AG08395 (cell line): ENCODE measurements around the gene TCF7L2.
A peak's percentile ranks its signal among the peaks of the same experiment; 100 is the strongest.

Experiments
- DNase-seq: peaks from one replicate; pipeline ENCODE4 v3.0.0; 2012; ENCODE audit warnings: mixed read lengths, low spot score

Gene TCF7L2

DNA sequence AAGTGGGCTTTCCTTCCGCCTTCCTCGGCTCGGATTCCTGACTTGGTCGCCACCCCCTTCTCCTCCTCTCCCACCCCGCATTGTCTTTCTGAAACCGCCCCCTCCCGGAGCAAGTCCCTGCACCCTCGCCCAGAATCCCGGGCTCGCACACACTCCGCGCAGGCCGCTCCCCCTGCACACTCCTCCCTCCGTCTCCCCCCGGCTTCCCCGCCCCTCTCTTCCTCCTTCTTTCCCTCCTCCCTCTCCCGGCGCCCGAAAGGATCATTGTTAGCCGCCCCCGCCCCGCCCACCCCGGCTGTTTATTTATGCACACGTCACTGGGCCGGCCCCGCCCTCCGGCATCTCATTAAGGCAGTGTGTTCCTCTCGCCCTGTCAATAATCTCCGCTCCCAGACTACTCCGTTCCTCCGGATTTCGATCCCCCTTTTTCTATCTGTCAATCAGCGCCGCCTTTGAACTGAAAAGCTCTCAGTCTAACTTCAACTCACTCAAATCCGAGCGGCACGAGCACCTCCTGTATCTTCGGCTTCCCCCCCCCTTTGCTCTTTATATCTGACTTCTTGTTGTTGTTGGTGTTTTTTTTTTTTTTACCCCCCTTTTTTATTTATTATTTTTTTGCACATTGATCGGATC is at the start of gene TCF7L2:
TSS of gene TCF7L2 (plus strand) at position 373 of the 633 bp plus-strand sequence. CDS start 510 bp downstream, outside the sequence.
- DNase-seq = peak; percentile 89

DNA sequence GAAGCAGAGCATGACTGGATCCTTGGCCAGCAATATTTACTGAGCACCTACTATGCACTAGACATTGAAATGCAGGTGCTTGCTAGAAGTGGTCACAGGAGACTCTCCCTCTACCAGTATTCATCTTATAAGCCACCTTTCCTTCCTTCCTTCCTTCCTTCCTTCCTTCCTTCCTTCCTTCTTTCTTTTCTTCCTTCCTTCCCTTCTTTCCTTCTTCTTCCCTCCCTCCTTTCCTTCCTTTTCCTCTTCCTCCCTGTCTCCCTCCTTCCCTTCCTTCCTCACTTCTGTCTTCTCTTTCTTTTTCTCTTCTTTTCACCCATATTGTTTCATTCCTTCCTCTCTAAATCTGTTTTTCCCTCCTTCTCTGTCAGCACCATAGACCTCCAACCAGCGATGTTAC is 47.3 kb upstream of the TCF7L2 start:
- DNase-seq = no peak

DNA sequence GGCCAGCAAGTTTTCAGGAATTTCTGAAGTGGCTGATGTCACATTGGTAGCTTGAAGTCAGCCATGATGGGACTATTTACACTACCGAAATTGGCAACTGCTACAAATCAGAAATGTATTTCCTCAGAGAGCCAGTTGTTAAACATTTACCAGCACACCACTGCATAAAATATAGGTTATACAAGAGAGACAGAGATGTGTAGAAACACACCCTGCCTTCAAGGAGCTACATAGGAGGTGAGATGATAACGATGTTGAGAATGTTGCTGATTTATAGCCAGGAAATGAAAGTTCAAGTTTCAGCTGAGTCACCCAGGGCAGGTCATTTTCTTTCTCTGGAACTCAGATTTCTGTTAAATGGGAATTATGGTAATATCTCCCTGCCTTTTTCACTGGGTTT is 46.0 kb upstream of the TCF7L2 start:
- no peak for DNase-seq

DNA sequence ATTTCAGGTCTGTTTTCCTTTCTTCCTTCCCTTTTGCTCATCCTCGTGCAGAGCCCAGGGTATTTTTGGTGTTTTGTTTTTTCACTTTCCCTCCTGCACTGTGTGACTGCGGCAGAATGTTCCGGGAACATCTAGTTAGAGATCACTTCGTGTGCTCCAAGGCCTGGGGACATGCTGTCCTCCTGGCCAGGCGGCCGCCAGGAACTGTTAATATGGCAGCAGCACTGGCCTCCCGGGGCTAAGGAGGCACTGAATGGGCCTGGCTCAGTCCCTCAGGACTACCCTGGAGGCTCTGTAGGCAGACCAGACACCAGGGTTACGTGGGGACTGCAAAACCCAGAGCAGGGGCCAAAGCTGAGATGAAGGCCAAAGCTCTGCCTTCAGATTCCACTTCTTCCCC is 43.1 kb upstream of the TCF7L2 start:
- DNase-seq = no peak

DNA sequence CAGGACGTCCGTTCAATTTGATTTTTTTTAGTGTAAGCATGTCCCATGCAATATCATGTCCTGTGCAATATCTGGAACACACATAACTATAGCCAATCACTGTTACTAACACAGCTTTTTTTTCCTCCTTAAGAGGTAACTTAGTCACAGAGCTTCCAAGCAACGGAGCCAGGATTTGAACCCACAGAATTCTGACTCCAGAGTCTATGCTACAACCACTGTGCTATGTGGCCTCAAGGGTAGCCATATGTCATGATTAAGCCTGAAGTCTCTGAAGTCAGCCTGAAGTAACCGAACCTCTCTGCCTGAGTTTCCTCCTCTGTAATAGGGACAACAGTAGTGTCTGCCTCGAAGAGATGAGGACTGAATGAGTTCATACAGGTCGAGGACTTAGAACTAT is 42.2 kb upstream of the TCF7L2 start:
- no peak for DNase-seq

DNA sequence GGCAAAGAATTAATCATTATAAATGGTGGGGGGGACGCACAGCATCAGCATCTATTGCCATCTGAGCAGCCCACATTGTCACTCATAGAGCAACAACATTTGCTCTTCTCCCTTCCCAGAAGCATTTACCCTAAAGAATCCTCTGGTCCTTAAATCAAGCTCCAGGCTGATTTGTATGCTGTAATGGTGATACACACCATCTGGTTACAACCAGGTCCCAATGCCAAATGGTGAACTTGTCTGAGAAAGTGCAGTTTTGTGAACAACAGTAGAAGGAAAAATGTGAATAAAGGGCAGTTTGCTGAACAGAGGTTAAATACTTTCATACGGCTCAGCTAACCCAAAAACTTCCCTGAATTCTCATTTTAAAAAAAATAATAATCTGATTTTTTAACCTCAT is 38.8 kb upstream of the TCF7L2 start:
- no peak for DNase-seq

DNA sequence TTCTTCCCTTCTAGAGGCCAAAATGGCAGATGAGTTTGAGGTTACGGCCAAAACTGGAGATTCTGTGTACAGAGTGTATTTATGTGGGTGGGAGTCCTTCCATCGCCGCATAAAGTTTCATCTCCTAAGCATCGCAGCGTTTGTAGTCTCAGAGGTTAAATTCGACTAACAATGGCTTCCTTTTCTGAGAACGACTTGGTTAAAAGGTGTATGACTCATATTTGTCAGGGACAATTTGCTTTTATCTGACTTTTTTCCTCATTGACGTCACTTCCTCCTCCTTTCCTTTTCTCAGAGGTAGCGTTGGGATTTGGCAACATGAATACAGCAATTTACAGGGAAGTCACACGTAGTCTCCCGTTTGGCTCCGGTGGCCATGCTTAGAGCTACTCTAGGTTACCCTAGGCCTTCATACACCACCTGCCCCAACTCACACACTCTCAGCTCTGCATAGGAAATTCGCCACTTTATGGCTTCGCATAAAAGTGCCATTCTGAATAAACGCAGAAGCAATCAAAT is 37.6 kb upstream of the TCF7L2 start:
- no peak for DNase-seq

DNA sequence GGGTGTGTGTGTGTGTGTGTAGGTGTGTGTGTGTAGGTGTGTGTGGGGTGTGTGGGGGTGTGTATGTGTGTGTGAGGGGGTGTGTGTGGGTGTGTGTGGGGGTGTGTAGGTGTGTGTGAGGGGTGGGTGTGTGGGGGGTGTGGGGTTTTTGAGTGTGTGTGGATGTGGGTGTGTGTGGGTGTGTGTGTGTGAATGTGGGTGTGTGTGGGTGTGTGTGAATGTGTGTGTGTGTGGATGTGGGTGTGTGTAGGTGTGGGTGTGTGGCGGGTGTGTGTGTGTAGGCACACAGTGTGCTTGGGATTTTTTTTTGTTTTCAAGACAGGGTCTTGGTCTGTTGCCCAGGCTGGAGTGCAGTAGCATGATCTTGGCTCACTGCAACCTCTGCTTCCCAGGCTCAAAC is 36.8 kb upstream of the TCF7L2 start:
- no peak for DNase-seq

DNA sequence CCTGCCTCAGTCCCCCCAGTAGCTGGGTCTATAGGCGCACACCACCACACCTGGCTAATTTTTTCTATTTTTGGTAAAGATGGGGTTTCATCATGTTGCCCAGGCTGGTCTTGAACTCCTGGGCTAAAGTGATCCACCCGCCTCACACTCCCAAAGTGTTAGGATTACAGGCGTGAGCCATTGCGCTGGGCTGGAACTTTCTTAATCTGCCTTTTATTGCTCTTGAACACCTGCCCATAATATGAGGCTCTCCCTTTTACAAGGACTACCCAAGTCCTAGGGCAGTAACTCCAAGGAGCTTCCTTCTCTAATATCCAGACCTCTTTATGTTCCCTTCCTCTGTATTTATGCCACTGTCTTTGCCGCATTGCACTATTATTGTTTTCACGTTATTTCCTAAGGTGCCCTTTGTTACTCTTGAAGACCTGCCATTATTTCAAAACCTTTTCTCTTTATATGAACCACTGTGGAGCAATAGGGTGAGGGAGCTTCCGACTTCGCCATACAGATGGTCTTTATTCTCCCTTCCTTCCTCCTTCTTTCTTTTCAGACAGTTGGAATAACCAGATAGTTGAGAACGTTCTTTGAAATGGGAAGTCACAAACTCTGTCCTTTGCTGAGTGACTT is 36.3 kb upstream of the TCF7L2 start:
- no peak for DNase-seq

DNA sequence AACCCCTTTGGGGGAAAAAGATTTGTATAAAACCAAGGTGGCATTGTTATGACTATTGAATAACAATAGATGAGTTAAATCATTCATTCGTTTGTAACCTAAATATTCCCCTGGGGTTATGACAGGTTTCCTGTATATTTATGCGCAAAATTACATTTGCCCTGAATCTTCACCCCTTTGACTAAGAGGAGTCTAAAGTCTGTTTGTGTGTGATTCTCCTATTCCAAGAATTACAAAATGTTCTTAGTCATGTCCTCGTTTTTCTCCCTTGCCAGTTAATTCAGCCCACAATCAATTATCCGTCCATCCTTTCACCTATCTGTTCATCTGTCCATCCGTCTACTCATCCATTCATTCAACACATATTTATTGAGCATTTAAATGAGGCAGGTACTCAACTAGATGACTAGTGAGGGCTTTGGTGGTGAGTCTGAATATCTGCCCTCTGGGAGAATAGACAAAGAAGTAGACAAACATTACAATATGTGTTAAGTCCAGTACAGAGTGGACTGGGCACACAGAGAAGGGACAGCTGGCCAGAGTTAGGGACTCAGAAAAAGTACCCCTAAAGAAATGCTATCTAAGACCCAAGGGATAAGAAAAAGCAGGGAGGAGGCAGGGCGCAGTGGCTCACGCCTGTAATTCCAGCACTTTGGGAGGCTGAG is 35.6 kb upstream of the TCF7L2 start:
- DNase-seq = no peak

DNA sequence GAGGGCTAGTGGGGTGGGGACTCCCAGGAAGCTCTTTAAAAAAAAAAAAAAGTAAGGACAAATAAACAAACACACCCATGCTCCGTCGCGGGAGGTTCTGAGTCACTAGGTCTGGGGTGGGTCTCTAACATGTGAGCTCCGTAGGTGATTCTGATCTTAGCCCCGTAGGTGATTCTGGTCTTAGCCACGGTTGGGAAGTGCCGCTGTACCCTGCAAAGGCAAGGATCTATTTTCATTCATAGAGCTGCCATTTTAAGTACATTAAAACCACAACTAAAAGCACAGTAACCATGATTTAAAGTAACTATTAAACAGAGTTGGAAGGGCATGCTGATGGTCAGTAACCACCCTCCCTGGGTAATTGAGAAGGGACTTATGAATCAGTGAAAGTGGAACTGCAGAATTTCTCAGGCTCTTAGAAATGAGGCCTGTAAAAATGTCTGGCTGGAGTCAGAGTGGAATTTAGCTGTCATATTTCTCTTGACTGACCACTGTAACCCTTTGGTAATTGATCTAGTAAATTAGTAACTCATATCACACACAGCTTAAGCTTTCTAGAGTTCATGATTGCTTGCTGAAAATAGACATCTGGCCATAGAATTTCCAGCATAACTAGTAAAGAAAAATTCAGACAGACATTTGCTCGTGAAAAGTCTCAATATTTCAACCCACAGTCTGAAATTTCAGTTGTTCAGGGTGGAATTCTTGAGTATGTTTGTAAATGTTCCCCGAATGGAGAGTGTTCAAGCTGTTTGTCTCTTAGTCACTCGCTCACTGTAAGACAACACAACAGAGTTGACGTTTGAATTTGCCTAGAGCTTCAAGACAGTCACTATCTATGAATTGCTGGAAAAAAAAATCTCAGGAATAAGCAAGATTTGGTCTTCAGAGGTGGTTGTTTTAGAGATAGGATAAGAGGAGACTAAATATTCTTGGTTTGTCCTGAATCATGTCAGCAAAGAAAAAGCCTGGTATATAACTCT is 34.2 kb upstream of the TCF7L2 start:
- DNase-seq = peak; percentile 17

DNA sequence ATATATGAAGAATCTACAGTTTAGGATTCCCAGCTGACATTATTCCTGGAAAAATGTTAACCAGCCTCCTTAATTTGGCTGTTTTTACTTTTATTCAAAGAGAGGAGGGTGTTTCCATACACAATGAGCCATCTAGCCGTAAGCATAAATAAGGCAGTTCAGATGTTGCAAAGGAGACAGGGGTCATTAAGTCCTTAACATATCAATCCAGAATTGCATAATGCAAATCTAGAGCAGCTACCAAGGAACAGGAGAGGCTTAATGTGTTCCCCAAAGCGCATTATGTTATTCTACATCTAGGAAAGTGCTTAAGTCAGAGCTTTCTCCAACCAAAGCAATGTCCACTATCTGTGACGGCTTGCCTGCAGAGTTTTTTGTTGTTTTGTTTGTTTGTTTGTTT is 32.4 kb upstream of the TCF7L2 start:
- DNase-seq = no peak

DNA sequence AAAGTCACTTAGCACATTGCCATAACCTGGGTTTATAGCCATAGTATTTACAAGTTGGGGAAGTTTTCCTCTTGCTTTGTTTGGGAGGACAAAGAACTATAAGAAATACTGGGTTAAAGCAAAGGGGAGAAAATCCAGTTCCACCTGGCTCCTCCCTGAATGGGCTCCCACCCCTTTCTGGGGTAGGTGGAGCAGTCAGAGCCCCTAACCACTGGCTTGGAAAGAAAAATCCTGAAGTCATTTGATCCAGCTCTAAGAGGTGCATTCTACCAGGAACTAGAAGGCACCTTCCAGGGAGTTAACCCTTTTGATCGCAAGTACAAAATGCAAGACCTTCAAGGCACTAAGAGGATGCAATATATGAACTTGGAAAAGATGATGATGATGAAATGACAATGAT is 31.3 kb upstream of the TCF7L2 start:
- DNase-seq = no peak

DNA sequence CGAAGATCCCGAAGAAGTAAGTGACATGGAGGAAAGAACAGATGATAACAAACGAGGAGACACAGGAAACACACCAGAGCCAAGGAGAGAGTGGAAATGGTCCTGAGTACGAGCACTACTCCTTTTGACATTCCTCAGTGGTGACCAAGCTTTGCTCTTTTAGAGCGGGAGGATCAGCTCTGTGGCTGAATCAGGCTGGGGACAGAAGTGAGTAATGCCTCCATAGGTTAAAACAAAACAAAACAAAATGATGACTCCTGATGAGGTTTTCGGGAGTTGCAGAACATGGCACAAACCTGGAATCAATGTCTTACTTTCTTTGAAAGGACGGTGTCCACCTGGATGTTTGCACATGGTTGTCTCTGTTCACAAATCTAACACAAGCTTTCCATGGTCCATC is 30.3 kb upstream of the TCF7L2 start:
- DNase-seq = peak; percentile 81

DNA sequence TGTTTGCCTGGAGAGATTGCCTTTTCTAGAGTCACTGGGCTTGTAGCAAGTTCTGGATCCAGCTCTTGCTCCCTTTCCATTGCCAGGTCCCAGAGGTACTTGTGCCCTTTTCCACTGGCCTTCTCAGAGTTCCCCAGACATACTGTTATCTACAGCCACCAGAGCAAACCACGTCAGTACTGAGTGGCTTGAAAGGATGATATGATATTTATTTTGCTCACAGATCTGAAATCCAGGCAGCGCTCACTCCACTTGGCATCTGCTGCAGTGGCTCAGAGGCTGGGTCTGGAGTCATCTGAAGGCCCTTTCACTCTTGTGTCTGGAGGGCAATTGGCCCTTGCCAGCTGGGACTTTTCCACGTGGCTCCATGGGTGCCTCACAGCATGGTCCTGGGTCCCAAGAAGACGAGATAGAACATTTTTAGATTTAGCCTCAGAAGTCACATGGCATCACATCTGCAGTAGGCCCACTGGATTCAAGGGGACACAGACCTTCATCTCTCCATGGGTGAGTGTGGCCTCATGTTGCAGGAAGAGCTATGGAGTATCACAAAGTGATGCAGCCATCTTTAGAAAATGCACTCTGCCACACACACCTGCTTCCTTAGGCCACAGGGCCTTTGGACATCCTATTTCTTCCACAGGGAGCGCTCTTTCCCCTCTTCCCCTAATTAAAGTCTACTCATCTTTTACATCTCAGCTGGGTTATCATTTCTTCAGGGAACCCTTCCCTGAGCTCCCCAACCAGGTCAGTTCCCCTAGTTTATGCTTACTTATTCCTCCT is 22.9 kb upstream of the TCF7L2 start:
- no peak for DNase-seq

DNA sequence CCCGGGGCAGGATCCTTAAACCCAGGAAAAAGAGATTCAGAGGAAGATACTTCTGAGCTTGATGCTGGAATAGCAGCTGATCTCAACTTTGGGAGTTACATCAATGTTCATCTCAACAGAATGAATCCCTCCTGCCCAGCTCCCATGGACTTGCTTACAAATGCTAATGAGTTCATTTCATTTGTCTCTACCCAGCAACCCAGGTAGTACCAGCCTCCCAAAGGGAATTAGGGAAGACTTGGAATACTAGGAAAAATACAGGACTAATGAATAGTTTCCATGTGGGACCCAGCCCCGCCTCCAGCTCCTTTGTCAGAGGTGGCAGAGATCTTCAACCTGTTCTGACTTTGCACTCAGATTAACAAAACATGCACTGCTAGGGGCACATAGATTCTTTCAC is 22.1 kb upstream of the TCF7L2 start:
- no peak for DNase-seq

DNA sequence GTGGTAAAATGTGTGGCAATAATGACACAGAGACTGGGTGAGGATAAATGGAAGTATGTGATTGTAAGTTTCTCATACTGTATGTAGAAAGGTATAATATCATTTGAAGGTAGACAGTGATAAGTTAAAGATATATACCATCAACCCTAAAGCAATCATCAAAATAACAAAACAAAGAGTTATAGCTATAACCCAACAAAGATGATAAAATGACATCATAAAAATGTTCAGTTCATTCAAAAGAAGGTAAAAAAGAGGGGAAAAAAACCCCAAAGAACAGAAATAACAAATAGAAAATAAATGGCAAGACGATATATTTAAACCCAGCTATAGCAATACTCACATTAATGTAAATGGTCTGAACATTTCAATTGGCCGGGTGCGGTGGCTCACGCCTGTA is 17.4 kb upstream of the TCF7L2 start:
- DNase-seq = no peak

DNA sequence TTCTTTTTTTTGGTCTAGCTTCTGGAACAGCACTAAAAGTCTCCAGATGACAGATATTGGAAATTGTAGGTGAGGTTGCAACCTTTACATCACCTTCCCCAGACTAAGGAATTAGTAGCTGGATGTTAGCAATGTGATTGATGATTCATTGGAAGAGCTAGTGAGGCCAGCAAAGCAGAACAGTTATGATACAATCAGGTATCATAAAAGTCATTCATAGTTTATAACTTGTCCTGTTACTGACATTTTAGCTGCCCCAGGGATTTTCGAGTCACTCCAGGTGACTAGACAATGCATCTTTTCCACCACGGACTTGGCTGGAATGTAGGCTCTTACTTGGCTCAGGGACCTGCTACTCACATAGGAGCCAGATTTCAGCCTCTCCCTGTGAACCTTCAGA is 15.9 kb upstream of the TCF7L2 start:
- no peak for DNase-seq

DNA sequence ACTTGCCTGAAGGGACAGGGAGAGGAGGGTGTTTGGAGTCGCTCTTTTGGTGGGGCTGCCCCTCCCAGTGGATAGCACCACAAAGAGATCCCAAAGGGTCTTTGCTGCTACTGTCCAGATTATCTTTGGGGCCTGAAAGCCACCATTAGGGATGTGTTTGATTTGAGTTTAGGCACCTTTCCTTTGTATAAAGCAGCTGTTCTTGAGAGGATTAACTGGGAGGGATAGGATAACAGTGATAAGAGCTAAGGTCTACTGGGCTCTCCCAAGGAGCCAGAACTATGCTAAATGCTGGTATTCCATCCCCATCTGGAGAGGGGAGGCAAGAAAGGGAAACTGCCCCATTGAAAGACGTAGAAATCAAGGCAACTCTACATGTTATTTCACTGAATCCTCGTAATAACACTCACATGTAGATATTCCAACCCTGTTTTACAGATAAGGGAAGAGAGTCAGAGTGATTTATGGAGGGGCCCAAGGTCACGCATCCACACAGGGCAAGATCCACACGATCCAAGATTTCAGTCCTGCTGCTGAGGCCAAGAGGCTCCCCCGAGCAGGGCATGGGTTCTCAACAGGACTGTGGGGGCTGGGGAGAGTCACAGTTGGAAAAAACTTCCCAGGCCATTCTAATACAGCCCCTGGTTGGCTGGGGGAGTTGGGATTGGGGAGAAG is 11.1 kb upstream of the TCF7L2 start:
- no peak for DNase-seq

DNA sequence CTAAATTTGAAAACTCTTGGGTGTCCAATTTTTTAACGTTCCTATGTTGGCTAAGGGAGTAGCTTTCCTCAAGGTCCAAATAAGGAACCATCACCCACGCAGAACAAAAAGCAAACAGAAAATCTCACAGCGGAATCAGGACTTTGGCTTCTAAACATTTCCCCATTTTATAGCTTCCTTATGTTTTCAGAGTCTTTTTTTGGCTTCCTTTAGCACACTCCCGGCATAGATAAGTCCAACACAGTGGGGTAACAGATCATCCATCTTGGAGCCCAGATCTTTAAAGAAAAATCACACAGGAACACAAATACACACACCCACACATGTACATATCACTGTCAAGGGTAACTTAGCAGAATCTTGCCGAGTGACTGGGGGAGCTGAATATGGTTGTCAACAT is 4.2 kb upstream of the TCF7L2 start:
- no peak for DNase-seq

DNA sequence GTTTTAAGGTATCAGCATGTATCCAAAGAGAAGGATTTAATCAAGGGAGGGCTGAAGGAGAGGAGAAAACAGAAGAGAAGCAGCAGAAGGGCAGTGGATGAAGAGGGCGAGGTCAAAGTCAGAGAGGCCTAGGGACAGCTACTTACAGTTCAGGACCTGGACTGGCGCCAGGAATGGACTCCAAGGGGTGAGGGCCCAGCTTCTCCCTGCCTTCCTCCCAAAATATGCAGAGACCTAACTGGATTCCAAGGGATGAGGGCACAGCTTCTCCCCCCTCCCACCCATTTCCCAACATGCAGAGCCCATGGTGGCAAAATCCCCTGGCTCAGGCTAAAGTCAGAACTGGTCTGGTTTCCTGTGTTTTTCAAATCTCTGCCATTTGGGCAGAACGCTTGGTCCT is 3.4 kb upstream of the TCF7L2 start:
- DNase-seq = no peak
